ENCODE data around the gene CYRIA. TPM values are rescaled to one million over a fixed set of nuclear protein-coding genes. Genes with fewer than 3 reads are reported as not detected.

The CYRIA gene
- 0.48 and 0.80 TPM in 2 replicates for total RNA-seq (2014; rRNA removed; shearing (Covaris generic))

DNA sequence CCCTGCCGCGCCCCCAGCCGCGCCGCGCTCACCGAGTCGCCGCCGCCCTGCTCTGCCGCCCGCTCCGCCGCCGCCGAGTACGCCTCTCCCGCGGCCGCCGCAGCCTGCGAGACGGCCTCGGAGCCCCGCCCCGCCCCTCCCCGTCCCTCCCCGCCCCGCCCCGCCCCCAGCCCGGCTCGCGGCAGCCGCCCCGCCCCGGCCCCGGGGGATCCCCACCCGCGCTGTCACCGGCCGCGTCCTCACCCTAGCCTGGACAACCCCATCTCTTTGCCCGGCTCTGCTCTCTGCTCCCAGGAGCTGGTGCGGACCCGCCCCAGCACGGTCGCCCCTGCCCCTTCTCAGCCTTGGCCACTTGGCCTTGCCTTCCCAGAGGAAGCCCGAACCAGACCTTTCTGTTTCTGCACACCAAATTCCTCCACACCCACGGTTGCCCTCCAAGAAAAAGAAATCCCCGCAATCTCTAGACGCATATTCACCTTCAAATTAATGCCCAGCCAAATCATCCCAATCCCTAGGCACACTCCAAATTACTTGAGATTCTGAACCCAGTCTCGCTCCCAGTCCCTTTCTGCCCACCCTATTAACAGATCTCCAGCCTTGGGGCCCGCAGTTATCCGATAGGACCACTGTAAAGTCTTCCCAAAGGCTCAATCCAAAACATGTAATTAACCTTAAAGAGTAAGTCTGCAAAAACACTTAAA is at the start of gene CYRIA:
Gene CYRIA (minus strand): TSS at position 87 of the 701 bp plus-strand sequence. CDS start 77,715 bp downstream, outside the sequence.
- DNase-seq (ENCODE audit: low read depth) = peak; percentile 57

DNA sequence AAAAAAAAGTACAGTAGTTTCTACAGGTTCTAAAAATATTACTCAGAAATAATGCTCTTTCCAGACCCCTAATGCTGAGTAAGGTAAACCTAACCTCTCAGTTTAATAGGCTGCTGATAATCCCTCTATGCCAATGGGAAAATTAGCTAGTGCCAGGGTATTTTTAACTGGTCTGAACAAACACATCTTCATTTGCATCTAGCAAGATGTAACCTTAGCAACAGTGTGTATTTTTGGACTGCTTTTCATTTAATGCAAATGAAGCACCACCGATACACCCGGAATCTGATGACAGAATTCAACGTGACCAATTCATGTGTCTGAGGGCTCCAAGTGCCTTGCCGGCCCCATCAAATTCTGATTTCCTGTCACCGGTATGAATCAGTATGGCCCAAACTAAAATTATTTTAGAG is 47.4 kb upstream of the CYRIA start:
- no peak for DNase-seq (ENCODE audit: low read depth)

DNA sequence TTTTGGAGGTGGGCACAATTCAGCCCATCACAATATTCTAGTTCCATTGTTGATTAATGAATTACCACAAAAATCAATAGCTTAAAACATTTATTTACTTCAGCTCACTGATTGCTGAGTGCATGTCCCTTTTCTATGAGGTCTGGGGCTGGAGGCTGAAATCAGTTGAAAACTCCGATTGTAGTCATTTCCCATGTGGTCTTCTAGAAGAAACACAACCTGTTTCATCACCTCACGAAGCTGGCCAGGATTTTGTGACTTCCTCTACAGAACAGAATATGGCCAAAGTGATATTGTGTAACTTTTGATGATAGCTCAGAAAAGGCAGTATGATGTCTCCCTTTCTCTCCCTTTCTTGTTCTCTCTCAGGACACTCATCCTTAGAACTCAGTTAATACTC is 44.1 kb upstream of the CYRIA start:
- no peak for DNase-seq (ENCODE audit: low read depth)

DNA sequence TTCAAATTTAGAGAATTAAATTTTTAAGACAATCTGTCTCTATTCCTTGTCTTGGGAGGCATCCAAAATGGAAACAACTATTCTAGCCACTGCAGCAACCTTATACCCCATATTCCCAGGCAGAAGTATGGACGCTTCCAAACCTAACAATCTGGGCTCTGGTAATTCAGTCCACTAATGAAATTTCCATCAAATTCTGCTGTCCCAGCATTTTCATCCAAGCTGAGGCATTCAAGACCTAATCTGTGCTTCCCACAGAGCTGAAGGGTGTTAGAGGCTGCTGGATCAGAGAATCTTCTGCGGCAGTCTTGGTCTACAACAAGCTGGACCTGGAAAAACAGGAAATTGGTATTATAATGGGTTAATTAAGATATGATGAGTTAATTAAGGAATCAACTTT is 42.5 kb upstream of the CYRIA start:
- DNase-seq (ENCODE audit: low read depth) = no peak

DNA sequence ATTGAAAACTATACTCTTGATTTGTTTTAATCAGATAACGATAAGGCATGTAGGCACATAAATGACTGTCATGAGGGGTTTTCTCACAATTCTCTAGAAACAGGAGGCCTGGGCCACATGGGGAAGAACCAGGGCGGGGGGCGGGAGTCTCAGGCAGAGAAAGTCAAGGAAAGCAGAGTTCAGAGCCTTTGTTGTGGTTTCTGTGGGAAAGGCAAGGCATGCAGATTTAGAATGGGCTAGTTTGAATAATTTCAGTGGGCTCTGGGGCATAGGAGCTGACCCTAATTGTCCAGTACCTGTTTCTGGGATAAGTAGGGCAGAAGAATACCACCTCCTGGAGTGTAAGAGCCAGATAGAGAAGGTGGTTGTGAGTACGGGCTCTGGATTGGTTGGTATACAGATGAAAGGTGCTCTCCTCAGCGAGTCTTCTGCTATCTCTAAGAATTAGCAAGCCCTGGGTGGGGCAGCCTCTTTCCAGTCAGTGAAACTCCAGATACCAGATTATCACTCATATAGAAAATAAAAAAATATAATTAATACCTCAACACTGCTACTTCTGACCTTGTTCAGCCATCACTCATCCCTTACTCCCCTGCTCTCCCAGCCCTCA is 41.5 kb upstream of the CYRIA start:
- DNase-seq (ENCODE audit: low read depth) = no peak

DNA sequence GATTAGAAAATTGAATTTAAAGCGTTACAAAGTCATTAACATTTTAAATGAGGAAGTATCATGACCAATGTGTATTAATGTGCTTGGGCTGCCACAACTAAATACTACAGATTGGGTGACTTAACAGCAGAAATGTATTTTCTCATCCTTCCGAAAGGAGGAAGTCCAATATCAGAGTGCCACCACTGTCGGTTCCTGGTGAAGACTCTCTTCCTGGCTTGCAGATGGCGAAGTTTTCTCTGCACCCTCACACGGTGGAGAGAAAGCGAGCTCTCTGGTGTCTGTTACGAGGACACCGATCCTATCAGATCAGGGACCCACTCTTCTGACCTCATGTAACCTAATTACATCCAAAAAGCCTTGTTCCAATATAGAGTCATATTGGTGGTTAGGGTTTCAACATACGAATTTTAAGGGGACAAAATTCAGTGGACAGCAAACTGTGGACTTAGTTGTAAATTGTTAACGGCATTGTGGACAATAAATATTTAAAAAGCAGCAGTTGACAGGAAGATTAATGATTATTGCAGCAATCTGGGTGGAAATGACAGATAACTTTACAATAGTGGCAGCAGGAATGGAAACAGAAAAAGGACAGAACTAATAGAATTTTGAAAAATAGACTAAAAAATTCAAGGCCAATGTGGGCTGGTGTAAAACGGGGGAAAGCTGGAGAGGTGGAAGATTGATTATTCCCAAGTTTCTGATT is 35.1 kb upstream of the CYRIA start:
- DNase-seq (ENCODE audit: low read depth) = no peak

DNA sequence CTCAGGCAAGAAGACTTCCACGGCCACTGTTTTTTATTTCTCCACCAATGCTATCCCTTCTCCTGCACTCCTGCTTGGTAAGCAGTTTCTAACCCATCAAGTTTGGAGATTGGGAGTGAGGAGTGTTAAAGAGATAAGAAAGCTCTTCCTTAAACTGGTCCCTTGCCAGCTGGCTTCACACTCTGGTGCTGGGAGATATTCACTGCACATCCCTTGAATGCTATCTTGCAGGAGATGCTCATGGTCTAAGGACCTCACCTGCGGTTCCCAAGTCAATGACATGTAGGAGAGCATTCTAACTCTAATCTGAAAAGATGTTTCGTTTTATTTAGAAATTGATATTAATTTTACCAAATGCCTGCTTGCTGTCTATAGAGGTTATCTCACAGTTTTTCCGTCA is 28.2 kb upstream of the CYRIA start:
- DNase-seq (ENCODE audit: low read depth) = no peak

DNA sequence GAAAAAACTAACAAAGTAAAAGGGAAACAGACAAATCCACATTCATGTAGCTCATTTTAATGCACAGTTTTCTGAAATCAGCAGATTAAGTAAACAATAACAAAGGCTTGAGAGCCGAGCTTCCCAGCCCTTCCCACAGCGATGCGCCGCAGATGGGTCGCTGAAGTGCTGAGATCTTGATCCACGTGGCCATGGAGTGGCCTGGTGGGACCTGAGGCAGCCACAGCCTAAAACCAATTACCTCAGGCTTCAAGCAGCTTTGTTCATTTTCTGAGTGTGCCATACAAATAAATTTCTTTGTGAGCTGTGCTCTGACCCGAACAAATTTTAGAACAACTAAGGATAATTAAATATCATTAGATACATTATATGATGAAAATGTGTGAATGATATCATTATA is 25.6 kb upstream of the CYRIA start:
- no peak for DNase-seq (ENCODE audit: low read depth)

DNA sequence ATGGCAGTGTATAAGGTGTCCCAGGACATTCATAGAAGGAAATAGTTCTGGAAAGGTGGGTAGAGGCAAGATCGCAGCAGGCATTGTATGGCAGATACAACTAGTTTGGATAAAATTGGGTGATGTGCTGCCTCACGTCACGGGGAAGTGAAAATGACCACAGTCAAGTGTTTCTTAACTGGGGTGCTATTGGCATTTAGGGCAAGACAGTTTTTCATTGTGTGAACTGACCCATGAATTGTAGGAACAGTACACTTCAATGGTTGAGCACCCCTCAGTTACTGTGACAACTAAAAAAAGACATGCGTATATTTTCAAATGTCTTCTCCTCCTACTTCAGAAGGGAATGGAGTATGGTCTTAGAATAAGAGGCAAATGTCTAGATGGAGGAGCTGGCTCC is 22.3 kb upstream of the CYRIA start:
- no peak for DNase-seq (ENCODE audit: low read depth)

DNA sequence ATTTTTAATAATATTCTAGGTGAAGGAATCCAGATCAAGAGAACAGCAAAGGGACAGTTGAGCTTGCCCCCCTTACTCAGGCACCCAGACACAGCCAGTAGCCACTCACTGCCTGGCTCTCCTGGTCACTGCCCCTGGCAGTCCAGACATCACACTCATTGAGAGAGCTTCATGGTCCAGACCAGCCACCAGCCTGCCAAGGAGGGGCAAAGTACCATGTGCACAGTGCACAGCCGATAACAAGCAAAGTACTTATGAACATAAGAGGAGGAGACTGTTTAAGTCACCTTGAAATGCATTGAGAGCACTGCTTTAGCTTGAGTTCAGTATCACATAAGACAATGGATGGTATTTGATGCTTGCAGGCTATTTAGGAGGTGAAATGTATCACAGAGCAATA is 21.6 kb upstream of the CYRIA start:
- no peak for DNase-seq (ENCODE audit: low read depth)

DNA sequence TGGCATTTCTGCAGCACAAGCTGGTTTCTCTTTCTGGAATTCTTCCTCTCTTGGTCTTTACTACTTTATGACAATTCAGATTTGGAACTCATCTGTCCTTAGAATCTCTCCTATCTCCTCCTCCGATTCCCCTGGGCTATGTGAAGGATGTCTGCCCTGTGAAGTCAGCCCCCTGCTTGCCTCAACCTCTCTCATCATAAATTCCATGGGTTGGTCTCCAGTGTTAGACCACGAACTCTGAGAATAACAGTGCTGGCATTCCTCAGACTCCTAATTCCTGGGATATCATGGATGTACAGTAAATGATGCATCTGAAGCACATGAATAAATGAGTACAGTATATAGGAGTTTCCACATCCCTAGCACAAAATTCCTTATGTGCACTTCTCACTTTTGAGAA is 21.0 kb upstream of the CYRIA start:
- no peak for DNase-seq (ENCODE audit: low read depth)

DNA sequence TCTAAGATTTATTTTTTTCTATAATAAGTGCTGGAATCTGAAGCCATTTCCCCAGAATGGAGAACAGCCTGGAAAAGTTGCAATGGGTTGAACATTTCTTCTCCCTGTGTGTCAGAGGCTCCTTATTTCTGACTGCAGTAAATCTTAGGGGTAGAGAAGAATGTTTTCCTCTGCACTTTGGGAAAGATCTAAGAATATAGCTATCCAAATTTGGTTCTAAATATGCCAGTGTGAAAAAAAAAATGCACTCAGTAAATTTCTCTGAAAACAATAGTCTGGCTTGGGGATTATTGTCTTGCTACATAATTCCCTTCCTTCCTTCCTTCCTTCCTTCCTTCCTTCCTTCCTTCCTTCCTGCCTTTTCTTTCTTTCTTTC is 19.7 kb upstream of the CYRIA start:
- DNase-seq (ENCODE audit: low read depth) = no peak

DNA sequence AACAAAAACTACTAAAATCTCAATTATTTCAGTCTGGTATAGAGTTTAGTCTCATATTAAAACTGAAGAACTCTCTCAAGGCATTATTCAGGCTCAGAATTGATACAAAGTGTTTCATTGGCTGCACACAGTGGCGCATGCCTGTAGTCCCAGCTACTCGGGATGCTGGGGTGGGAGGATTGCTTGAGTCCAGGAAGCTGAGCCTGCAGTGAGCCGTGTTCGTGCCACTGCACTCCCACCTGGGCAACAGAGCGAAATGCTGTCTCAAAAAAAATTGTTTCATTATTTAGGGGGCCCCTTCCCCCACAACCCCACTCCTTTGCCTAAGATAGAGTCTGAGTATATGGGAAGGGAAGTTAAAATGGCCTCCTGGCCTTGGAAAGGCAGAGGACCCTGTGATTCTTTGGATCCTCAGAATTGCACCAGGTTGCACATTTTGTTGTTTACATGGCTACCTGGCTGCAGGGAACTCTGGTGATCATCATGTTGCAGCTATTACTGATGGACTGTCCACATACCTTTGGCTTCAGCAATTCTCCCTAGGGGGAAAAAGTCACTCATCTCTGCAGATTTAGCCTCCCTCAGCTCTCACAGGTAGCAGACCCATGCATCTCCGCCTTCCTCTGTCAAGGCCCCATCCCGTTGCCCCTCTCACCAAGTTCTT is 19.2 kb upstream of the CYRIA start:
- DNase-seq (ENCODE audit: low read depth) = no peak

DNA sequence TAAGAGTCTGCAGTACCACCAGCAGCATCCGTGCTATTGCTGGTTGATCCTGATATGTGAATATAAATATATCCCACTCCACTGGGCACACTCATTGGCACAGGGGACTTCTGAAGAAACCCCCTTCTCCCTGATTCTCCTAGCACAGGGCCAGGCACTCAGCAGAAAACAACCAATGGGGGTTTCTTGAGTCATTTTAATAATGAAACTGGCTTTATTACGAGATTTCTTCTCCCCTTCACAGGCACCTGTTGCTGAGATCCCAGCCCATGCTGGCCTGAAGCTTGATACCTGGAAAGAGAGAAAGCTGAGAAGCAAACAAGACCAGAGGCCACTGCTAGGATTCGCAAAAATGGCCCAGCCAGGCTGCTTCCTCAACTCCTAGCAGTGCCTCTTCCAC is 17.9 kb upstream of the CYRIA start:
- no peak for DNase-seq (ENCODE audit: low read depth)

DNA sequence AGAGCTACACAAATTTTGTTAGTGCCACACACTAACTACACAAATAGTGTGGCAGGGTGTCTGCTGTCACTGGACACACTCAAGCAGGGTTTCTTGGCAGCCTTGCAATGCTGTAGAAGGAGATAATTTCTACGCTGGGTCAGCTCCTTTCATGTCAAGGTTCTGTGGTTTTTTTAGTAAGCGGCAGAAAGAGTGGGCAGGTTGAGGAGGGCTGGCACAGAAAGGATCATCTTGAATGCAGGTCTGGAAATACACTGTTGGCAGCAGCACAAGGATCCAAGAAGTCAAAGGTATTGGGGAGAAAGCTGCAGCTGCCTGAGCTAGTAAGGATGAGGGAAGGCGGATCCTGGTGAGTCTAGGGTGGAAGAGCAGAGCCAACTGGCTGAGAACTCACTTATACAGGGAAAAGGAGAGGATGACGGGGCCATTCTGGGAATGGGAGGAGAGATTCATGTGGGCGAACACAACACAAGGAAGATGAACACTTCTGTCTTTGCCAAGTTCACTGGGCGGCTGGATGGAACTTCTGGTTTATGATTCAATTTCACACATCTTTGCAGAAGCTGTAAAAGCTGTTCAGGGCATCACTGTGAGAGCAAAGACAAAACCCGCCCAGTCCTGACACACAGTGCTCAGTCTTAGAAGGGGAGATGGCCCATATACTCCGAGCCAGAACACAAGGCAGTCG is 16.9 kb upstream of the CYRIA start:
- DNase-seq (ENCODE audit: low read depth) = no peak

DNA sequence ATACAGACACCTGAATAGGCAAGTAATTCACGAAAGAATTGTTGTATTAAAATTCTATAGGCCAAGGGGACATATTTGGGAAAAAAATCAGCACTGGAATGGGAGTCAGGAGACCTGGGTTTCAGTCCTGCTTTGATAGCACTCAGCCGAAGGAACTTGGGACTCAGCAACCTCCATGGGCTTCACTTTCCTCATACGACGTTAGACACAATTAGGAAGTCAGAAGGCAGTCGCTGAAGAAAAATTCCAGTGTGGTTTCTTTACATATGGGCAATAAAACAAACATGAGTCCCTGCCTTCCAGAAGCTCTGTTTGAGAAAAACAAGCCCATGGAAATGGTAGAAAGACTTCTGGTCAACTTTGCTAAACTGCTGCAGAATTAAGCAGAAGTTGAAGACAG is 15.1 kb upstream of the CYRIA start:
- DNase-seq (ENCODE audit: low read depth) = no peak

DNA sequence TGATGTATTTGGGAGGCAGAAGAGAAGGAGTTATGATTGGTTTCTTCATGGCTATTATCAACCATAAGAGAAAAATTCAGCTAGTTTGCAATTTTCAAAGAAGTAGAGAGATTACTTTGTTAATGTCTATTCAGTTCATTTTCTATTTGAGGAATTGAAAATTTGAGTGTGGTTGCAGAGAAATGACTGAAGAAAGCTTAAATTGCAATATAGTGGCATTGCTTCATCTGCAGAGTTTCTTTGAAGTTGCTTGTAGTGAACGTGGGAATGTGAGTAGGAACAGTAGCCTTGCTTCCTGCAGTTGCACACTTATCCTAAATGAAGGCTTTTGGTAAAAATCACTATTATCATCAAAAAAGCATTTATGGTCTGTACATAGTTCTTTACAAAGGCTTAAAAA is 14.7 kb upstream of the CYRIA start:
- DNase-seq (ENCODE audit: low read depth) = no peak

DNA sequence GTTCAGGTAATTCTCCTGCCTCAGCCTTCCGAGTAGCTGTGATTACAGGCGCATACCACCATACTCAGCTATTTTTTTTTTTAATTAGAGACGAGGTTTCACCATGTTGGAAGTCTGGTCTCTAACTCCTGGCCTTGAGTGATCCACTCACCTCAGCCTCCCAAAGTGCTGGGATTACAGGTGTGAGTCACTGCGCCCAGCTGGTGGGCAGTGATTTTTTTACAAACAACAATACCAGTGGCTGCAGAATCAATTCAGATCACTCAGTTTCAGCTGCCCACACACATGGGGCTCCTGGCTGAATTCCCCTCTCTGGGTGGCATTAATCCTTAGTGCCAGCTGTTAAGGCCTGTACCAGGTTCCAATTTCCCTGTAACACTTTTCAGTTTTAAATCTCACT is 13.3 kb upstream of the CYRIA start:
- no peak for DNase-seq (ENCODE audit: low read depth)

DNA sequence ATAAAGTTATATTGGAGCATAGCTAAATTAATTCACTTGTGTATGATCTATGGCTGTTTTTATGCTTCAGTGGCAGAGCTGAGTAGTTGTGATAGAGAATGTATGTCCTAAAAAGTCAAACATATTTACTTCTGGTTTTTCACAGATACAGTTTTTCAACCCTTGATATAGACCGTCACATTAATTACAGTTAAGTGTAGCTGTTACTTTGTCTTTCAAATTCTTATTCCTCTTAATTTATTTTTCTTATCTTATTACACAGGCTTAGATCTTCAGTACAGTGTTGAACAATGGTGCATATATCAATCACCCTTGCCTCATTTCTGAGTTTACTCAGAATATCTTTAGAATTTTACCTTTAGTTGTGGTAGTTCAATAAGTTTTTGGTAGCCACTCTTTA is 12.2 kb upstream of the CYRIA start:
- DNase-seq (ENCODE audit: low read depth) = no peak

DNA sequence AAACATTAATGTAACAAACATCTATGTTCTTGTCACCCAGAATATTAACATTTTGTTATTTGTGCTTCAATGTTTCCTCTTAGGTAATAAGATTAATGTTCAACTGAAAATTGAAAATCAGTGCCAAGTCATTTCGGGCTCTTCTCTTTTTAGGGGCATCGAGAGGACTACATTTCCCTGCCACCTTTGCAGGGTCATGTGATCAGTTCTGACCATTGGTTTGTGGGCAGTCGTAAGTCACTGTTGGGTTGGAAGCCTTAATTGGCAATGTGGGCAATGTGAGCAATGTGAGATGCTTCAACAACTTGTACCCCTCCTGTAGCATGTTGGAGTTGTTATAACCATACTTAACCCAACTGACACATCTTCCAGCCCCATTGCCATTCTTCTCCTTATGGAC is 10.1 kb upstream of the CYRIA start:
- DNase-seq (ENCODE audit: low read depth) = no peak

DNA sequence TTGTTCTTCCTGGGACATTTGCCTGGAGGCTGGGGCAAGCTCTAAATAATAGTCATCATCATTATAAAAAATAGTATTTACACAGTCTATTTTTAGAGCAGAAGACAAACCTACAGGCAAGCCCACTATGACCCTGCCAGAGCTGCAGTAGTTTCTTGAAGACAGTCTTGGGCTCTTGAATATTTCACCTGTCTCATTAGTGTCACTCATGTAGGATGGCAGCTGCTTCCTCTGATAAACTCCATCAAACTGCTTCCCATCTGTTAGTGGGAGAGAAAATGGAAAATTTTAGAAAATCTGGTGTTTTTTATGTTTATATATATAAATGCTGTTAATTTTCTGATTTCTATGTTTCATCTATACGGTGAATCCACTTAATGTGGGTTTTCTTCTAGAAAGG is 8.5 kb upstream of the CYRIA start:
- no peak for DNase-seq (ENCODE audit: low read depth)

DNA sequence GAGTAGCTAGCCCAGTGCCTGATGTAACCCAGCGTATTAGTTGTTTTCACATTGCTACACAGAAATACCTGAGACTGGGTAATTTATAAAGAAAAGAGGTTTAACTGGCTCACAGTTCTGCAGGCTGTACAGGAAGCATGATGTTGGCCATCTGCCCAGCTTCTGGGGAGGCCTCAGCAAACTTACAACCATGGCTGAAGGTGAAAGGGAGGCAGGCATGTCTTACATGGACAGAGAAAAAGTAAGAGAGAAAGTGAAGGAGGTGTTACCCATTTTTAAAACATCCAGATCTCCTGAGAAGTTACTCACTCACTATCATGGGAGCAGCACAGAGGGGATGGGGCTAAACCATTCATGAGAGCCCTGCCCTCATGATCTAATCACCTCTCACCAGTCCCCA is 6.1 kb upstream of the CYRIA start:
- peak; percentile 15 for DNase-seq (ENCODE audit: low read depth)
